H1 (cell line): ENCODE results near the gene PREX1. TPM values are rescaled to one million over a fixed set of nuclear protein-coding genes. Genes with fewer than 3 reads are reported as not detected.
A peak's percentile ranks its signal among the peaks of the same experiment; 100 is the strongest.

Experiments used
- CTCF ChIA-PET: fragments of 300-600 bp; sonication (Branson Sonifier 250); formaldehyde crosslinking; loops from one replicate; lab custom pipeline; 2021; ENCODE audit not compliant: partially characterized antibody; lab: Charles Lee
- POLR2A ChIA-PET: fragments of 300-600 bp; sonication (Branson Sonifier 250); formaldehyde crosslinking; loops from one replicate; lab custom pipeline; 2021; ENCODE audit warnings: inconsistent platforms; ENCODE audit not compliant: partially characterized antibody; lab: Charles Lee
- DNase-seq, 2 experiments: peaks; one replicate each; pipeline versions ENCODE4 v3.0.0 to v3.0.0-alpha.2; 2010 to 2022; ENCODE audit warnings: low spot score in 2 of 2, low read depth in 1 of 2, mixed read lengths in 1 of 2
- FAIRE-seq: peaks from 2 replicates; lab custom pipeline; 2011; peaks lifted over from hg19 to GRCh38; lab: Jason Lieb, UNC
- H2AFZ ChIP-seq: 2 replicates; pipeline ENCODE4 v1.8.1; 2012; ENCODE audit warnings: low read length, inconsistent platforms
- H2AK5ac ChIP-seq: 2 replicates; pipeline ENCODE4 v1.6.1; 2013; ENCODE audit warnings: low read depth, low read length
- H2BK120ac ChIP-seq: replicated peaks from 2 replicates; pipeline ENCODE3; 2013; ENCODE audit warnings: low read depth, low read length, inconsistent platforms
- H2BK12ac ChIP-seq: 2 replicates; pipeline ENCODE4 v1.6.1; 2013; ENCODE audit warnings: low read depth, low read length
- H2BK15ac ChIP-seq: 2 replicates; pipeline ENCODE4 v1.6.1; 2013; ENCODE audit warnings: low read length
- H2BK20ac ChIP-seq: 2 replicates; pipeline ENCODE4 v1.6.1; 2013; ENCODE audit warnings: low read length
- H2BK5ac ChIP-seq: 2 replicates; pipeline ENCODE4 v1.6.1; 2013; ENCODE audit warnings: low read depth, low read length
- H3K14ac ChIP-seq: 2 replicates; pipeline ENCODE4 v1.6.1; 2013; ENCODE audit warnings: inconsistent platforms; ENCODE audit not compliant: insufficient read length
- H3K18ac ChIP-seq: 2 replicates; pipeline ENCODE4 v1.6.1; 2013; ENCODE audit warnings: low read length; ENCODE audit errors: extremely low read depth
- H3K23ac ChIP-seq: 2 replicates; pipeline ENCODE4 v1.6.1; 2013; ENCODE audit warnings: inconsistent platforms; ENCODE audit not compliant: insufficient read length
- H3K23me2 ChIP-seq: 2 replicates; pipeline ENCODE4 v1.6.1; 2013; ENCODE audit warnings: low read depth, low read length
- H3K27ac ChIP-seq: 2 replicates; pipeline ENCODE4 v1.6.1; 2011; ENCODE audit warnings: low read depth, low read length, inconsistent platforms
- H3K27me3 ChIP-seq, 4 experiments: replicated peaks in 1 of 4; 1 replicate in 1 of 4; 2 replicates in 3 of 4; pipeline versions ENCODE4 v1.6.1 to v1.8.1; 2011 to 2013; ENCODE audit warnings: low read length in 3 of 4, mild to moderate bottlenecking in 3 of 4, inconsistent platforms in 2 of 4, mixed read lengths in 2 of 4, moderate library complexity in 1 of 4; ENCODE audit not compliant: control insufficient read depth in 3 of 4, insufficient read depth in 3 of 4; ENCODE audit errors: extremely low read depth in 1 of 4
- H3K36me3 ChIP-seq, 4 experiments: 2 replicates each; pipeline versions ENCODE4 v1.6.1 to v1.8.1; 2011 to 2013; ENCODE audit warnings: mild to moderate bottlenecking in 4 of 4, low read length in 3 of 4, moderate library complexity in 2 of 4, control low read depth in 1 of 4, inconsistent platforms in 1 of 4; ENCODE audit not compliant: insufficient read depth in 4 of 4, control insufficient read depth in 2 of 4
- H3K4ac ChIP-seq: replicated peaks from 2 replicates; pipeline ENCODE3; 2013; ENCODE audit warnings: low read length, low read depth, mixed read lengths, inconsistent platforms; ENCODE audit not compliant: insufficient read length
- H3K4me1 ChIP-seq, 4 experiments: replicated peaks in 1 of 4; 1 replicate in 1 of 4; 2 replicates in 3 of 4; pipeline versions ENCODE4 v1.6.1 to v1.8.1; 2011 to 2013; ENCODE audit warnings: low read length in 3 of 4, inconsistent platforms in 2 of 4, mixed read lengths in 1 of 4; ENCODE audit not compliant: insufficient read depth in 4 of 4, control insufficient read depth in 3 of 4
- H3K4me2 ChIP-seq, 2 experiments: 2 replicates each; pipeline versions ENCODE4 v1.6.1 to v1.8.1; 2011 to 2013; ENCODE audit warnings: low read depth in 2 of 2, low read length in 2 of 2, control low read depth in 1 of 2, inconsistent platforms in 1 of 2, mild to moderate bottlenecking in 1 of 2; ENCODE audit not compliant: insufficient read depth in 1 of 2
- H3K4me3 ChIP-seq, 4 experiments: fragments of 200-600, 300-600 bp in 1 of 4; sonication (generic), shearing (Covaris generic), sonication (Bioruptor Twin) in 1 of 4; 2 replicates each; pipeline versions ENCODE4 v1.5.1 to v1.8.1; 2011 to 2016; ENCODE audit warnings: low read length in 4 of 4, low read depth in 3 of 4, control low read depth in 2 of 4, inconsistent platforms in 2 of 4, mild to moderate bottlenecking in 2 of 4, mixed read lengths in 1 of 4, moderate library complexity in 1 of 4; ENCODE audit not compliant: insufficient read depth in 2 of 4; ENCODE audit errors: extremely low read depth in 1 of 4
- H3K56ac ChIP-seq: replicated peaks from 2 replicates; pipeline ENCODE3; 2013; ENCODE audit warnings: low read depth, mild to moderate bottlenecking, mixed read lengths, low read length, inconsistent platforms; ENCODE audit not compliant: insufficient read length
- H3K79me1 ChIP-seq: 2 replicates; pipeline ENCODE4 v1.6.1; 2013; ENCODE audit warnings: low read depth, low read length, control low read depth
- H3K79me2 ChIP-seq, 2 experiments: 2 replicates each; pipeline versions ENCODE4 v1.6.1 to v1.8.1; 2012 to 2013; ENCODE audit warnings: low read length in 2 of 2, mild to moderate bottlenecking in 2 of 2, inconsistent platforms in 1 of 2; ENCODE audit not compliant: insufficient read depth in 2 of 2, control insufficient read depth in 1 of 2
- H3K9ac ChIP-seq, 4 experiments: replicated peaks in 1 of 4; 1 replicate in 1 of 4; 2 replicates in 3 of 4; pipeline versions ENCODE4 v1.6.1 to v1.8.1; 2011 to 2013; ENCODE audit warnings: low read depth in 3 of 4, low read length in 3 of 4, control low read depth in 2 of 4, mild to moderate bottlenecking in 2 of 4, moderate library complexity in 2 of 4, inconsistent platforms in 1 of 4; ENCODE audit errors: extremely low read depth in 1 of 4
- H3K9me3 ChIP-seq, 2 experiments: 2 replicates each; pipeline versions ENCODE4 v1.6.1 to v1.8.1; 2012 to 2013; ENCODE audit warnings: mild to moderate bottlenecking in 2 of 2, moderate library complexity in 2 of 2, control low read depth in 1 of 2, inconsistent platforms in 1 of 2, low read depth in 1 of 2, low read length in 1 of 2, mixed read lengths in 1 of 2; ENCODE audit not compliant: insufficient read depth in 2 of 2
- H4K20me1 ChIP-seq, 2 experiments: replicated peaks in 1 of 2; 2 replicates each; pipeline versions ENCODE3 to v1.8.1; 2011 to 2013; ENCODE audit warnings: inconsistent platforms in 2 of 2, low read length in 2 of 2, mild to moderate bottlenecking in 1 of 2; ENCODE audit not compliant: insufficient read depth in 2 of 2, control insufficient read depth in 1 of 2
- H4K5ac ChIP-seq: 2 replicates; pipeline ENCODE4 v1.6.1; 2013; ENCODE audit warnings: low read length, low read depth, mixed read lengths, inconsistent platforms; ENCODE audit not compliant: insufficient read length
- H4K8ac ChIP-seq: 2 replicates; pipeline ENCODE4 v1.8.0; 2013; ENCODE audit warnings: mild to moderate bottlenecking, moderate library complexity, low read length, inconsistent platforms; ENCODE audit not compliant: insufficient read depth; ENCODE audit errors: extremely low read depth
- H4K91ac ChIP-seq: replicated peaks from 2 replicates; pipeline ENCODE3; 2013; ENCODE audit warnings: low read length, mixed read lengths, inconsistent platforms; ENCODE audit not compliant: insufficient read length
- KDM1A ChIP-seq: fragments of 200-600, 300-600 bp; sonication (generic); IDR thresholded peaks from 2 replicates; pipeline ENCODE4 v1.7.1; 2016; ENCODE audit warnings: mild to moderate bottlenecking, low read length, borderline replicate concordance
- TEAD4 ChIP-seq: IDR thresholded peaks from 2 replicates; pipeline ENCODE4 v1.6.1; 2012; ENCODE audit warnings: low read depth, low read length, inconsistent platforms, mixed read lengths
- polyA plus RNA-seq, 7 experiments: library from polyadenylated mRNA; depleted of rRNA in 3 of 7; stranded (reverse) in 5 of 7; unstranded in 2 of 7; fragments of >200 nt in 5 of 7; fragments of 200-250 nt in 2 of 7; gene quantifications; 1 replicate in 5 of 7; 2 replicates in 1 of 7; 4 replicates in 1 of 7; pipeline versions ENCODE4 v1.2.1 to v1.2.3, GENCODE V29; 2011 to 2013; ENCODE audit warnings: missing spikeins in 2 of 7, mixed read lengths in 2 of 7
- total RNA-seq: library from RNA; stranded (reverse); fragmentation: NEBNext Ultra II Directional; extraction: Animal tissue kit (Norgen Biotek cat#: 25700); gene quantifications from 2 replicates; pipeline ENCODE4 v1.2.1, GENCODE V29; 2021

PREX1 gene
- total and polyA plus RNA-seq, 2 of the 8 experiments (the other 6 are each of a cell fraction or from before 2014, with no cell fraction given), result 10.7 to 12.8 TPM

DNA sequence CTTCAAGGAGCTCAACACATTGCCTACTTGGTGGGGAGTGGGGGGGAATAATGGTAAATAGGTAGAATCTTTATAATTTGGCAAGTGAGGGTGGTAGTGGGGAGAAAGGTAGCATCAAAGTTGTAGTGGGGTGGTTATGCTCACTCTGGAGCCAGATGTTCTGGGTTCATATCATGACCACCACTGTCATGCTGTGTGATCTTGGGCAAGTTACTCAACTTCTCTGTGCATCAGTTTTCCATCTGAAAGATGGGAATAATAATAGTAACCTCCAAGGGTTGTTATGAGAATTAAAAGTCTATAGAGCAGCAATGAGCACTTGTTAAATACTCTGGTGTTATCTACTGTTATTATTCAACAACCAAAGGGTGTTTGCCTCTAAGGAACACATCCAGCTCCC lies 22.0 kb upstream of the PREX1 start:
- H2BK20ac ChIP-seq, result no peak overlapping the region
- no peak for DNase-seq
- no peak overlapping the region for H3K14ac ChIP-seq
- H3K27ac ChIP-seq, result no peak overlapping the region
- H3K27me3 ChIP-seq, result 0 out of 7 replicates have a peak, but pooled peaks cover 0 to 2% (median 0%) of the 10 kb centered on the region in 4 experiments
- no peaks in the 10 kb centered on the region for H3K79me2 ChIP-seq
- H2AK5ac ChIP-seq, result no peak overlapping the region
- H3K79me1 ChIP-seq, result no peaks in the 10 kb centered on the region
- no peaks in the 10 kb centered on the region for H3K23me2 ChIP-seq
- no peaks in the 10 kb centered on the region for H4K20me1 ChIP-seq
- H2BK120ac ChIP-seq, result no peak overlapping the region
- H3K4me3 ChIP-seq, result no peak overlapping the region
- H3K4me2 ChIP-seq, result no peak overlapping the region
- H4K5ac ChIP-seq, result no peak overlapping the region
- H3K36me3 ChIP-seq, result no peaks in the 10 kb centered on the region
- H4K91ac ChIP-seq, result no peak overlapping the region
- no peak overlapping the region for H2BK5ac ChIP-seq
- no peak overlapping the region for H2BK12ac ChIP-seq
- no peak overlapping the region for H2AFZ ChIP-seq
- POLR2A ChIA-PET, result no interaction called here
- H3K9ac ChIP-seq, result no peak overlapping the region
- no peak overlapping the region for H3K4ac ChIP-seq
- no peak overlapping the region for H3K56ac ChIP-seq
- H4K8ac ChIP-seq, result no peak overlapping the region
- peaks cover 0 to 13% (median under 1%) of the 10 kb centered on the region in 4 experiments; a peak in 4 of 7 replicates for H3K4me1 ChIP-seq
- H3K23ac ChIP-seq, result no peak overlapping the region
- no peak for FAIRE-seq
- CTCF ChIA-PET, result interaction anchor here (0.6 to 2.4 kb wide), 2 partner anchors 12 to 192 kb away, joined by 3 to 17 read pairs; no protein-coding TSS in a partner anchor
- no peak overlapping the region for H2BK15ac ChIP-seq
- no peak overlapping the region for H3K18ac ChIP-seq
- H3K9me3 ChIP-seq, result no peaks in the 10 kb centered on the region
- TF ChIP-seq KDM1A (peak; percentile 50; the same call in 1 of the 2 replicates), TEAD4 (no peak)
